ENCODE data around the gene USH2A.
"Not testable (repeated sequence)": the region's sequence is repeated elsewhere in the genome, so short reads cannot be mapped to it uniquely, and the experiment has no call there.

USH2A gene

GRCh38 chr1:216387782-216388181, 35.5 kb downstream of the USH2A start:
- no peak for DNase-seq

- no peak for DNase-seq
These were observed 43.8 kb downstream of the USH2A start for GRCh38 chr1:216379441-216379840.

DNA sequence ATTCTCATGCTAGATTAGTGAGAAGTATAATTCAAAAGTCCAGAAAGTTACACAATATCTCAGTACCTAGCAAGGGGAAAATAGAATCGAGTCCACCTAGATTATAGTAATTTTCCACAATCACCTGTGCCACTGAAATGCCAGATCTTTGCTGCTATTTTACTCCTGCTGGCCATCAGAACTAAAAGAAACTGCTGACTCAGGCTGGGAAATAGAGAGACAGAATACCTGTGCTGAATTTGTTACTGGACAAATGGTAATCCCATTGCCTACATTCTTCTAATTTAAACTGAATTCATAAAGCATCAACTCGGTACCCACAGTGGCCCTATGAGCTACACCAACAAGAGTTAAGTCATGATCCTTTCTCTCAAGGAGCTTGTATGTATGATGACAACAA, 55.0 kb downstream of the USH2A start:
- DNase-seq, result no peak

DNA sequence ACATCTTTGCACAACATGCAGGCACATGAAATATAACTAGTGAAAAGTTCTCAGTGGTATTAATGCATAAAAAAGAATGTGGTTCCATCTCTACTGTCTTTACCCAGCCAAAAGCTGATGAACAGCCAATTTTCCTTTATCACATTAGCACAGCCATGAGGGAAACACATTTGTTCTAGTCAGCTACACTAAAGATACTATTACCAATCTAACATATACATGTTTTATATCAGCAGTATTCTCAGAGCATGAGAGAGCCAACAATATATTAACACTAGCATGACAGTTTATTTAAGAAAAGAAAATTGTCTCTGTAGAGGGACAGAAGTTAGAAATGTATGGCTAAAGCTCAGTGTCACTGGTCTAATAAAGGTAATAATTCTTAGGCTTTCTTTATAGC, 56.3 kb downstream of the USH2A start:
- DNase-seq, result no peak

- no peak for DNase-seq
These were observed 66.3 kb downstream of the USH2A start for GRCh38 chr1:216356945-216357344.

DNA sequence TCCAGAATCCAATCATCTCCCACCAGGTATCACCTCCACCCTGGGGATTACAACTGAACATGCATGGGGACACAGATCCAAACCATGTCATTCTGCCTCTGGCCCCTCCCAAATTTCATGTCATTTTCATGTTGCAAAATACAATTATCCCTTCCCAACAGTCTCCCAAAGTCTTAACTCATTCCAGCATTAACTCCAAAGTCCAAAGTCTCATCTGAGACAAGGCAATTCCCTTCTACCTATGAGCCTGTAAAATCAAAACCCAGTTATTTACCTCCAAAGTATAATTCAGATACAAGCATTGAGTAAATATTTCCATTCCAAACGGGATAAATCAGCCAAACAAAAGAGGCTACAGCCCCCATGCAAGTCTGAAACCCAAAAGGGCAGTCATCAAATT, 73.1 kb downstream of the USH2A start:
- no peak for DNase-seq

GRCh38 chr1:216346526-216346925, 76.7 kb downstream of the USH2A start:
- DNase-seq, result no peak

DNA sequence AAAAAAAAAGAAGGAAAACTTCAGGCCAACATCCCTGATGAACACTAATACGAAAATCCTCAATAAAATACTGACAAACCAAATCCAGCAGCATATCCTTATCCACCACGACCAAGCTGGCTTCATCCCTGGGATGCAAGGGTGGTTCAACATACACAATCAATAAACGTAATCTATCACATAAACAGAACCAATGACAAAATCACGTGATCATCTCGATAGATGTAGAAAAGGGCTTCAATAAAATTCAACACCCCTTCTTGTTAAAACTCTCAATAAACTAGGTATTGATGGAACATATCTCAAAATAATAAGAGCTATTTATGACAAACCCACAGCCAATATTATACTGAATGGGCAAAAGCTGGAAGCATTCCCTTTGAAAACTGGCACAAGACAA, 82.7 kb downstream of the USH2A start:
- DNase-seq, result not testable (repeated sequence)

- no peak for DNase-seq
These were observed 90.8 kb downstream of the USH2A start for GRCh38 chr1:216332462-216332861.

GRCh38 chr1:216332003-216332402, 91.2 kb downstream of the USH2A start:
- DNase-seq, result no peak

DNA sequence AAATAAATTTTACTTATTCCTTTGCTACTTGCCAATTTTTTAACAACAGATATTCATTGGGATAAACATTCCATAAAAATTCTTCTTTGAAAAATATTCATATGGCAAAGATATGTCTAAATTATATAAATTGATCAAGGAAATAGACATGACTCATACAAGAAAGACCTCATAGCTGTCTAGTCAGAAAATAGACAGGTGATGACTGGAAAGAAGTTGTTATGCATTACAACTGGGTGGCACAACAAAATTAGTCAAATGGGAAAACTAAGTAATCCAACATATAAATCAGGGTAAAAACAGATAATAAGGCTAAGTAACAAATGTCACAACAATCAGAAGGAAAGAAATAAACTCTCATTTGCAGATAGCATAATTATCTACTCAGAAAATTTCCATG, 92.0 kb downstream of the USH2A start:
- DNase-seq, result no peak

DNA sequence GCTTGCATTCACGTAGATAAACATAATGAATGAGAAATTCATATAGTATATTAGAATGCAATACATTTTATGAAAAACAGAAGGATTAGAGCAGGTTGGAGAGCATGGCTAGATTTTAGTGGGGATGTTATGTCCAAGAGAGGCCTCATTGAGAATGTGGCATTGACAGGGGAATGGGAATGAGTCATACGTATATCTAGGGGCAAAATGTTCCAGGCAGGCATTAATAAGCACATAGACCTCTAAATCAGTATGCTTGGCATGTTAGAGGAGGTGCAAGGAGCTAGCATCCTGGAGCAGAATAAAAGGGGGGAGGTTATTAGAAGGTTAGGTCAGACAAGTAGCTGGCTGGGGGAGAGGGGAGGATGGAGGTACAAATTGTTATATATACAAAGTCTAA, 93.0 kb downstream of the USH2A start:
- DNase-seq, result no peak

- DNase-seq, result no peak
These were observed 97.3 kb downstream of the USH2A start for GRCh38 chr1:216325946-216326345.

GRCh38 chr1:216325336-216325735, 97.9 kb downstream of the USH2A start:
- DNase-seq, result no peak

DNA sequence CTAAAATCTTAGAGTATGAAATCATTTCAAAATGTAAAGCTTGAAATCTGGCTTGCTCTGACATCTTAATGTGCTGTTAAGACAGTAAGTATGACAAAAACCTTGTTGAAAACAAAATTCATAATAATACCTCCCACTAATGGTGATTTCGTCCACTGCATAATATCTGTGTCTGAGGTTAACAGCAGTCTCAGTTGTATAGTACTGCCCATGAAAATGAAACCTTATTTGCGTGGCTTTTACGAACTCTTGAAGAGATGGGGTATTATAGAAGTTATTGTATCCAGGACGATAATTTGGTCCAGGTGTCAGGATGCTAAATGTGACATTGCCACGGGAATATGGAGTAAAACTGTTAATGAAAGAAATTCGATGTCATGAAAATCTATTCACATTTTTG, 99.9 kb downstream of the USH2A start:
- DNase-seq, result no peak

GRCh38 chr1:216314379-216315095, 108.7 kb downstream of the USH2A start:
- no peak for DNase-seq

DNA sequence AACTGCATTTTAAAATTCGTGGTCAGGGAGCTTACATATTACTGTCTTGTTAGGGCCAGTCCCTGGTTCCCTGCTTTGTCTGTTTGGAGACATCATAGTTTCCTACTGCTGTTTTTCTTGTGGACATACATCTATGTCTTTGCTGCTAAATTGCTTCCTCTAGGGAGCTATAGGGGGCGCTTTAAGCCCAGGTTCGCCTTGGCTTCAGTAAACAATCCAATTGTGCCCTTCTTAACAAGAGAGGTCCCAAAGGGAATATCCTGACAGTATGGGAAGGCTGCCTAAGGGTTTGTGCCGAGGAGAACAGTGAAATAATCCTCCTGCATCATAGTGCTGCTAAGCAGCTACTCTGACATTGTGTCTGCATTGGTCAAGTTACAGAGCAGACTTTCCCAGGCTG, 112.5 kb downstream of the USH2A start:
- no peak for DNase-seq

DNA sequence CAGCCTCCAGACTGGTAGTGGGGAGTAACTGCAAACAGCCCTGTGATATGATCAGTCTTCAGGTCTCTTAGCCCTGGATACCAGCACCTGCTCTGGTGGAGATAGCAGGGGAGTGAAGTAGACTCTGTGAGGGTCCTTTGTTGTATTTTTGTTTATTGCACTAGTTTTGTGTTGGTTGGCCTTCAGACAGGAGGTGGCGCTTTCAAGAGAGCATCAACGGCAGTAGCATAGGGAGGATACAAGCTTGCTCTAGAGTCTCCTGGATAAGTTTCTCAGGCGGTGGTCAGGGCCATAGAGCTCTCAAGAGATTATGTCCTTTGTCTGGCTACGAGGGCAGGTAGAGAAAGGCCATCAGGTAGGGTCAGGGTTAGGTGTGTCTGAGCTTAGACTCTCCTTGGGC, 116.4 kb downstream of the USH2A start:
- no peak for DNase-seq

DNA sequence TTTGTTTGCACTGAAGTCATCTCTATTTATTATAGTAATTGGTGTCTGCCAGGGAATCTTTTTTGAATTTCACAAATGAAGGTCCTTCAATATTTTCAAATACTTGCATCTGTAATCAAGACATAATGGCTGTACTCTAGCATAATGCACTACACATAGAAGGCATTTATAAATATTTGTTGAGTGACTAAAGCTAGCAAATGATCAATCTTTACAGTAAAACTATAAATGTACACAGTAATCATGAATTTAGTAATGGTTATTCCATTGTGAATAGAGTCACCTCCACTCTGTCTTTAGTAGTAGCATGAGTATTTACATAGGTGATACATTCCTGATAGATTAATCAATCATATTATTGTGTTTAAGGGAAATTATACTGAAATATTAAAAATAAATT, 119.6 kb downstream of the USH2A start:
- DNase-seq, result no peak

DNA sequence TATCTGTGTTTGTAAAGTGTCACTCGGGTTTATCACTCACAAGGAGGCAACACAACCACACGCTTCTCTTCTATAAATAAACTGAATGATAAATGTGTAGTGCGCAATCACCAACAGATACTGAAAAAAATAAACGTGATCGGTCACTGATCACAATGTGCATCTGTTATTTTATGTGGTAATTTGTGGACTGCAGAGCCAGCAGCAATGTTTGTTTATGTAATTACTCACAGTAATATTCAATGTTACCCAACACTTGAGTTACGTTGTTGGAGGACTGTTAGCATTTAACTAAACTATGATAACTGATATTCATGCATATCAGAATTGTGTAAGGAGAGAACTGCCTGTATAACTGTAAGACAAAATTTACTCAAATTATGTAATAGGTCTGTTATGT, 129.6 kb downstream of the USH2A start:
- no peak for DNase-seq

DNA sequence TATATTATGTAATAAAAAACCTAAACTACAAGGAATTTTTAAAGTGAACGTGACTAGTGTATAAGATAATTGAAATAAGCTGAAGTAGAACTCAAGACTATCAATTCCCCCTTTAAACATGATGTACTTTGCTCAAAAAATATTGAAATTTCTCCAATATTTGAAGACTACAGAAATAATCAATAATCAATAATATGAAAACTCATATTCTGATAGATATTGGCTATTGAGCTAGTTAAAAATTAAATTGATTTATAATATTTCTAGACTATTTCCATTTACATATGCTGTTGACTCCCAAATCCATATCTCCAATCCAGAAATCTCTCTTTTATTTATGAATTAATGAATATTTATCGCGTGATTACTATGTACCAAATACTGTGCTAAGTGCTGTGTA, 133.2 kb downstream of the USH2A start:
- DNase-seq, result no peak

DNA sequence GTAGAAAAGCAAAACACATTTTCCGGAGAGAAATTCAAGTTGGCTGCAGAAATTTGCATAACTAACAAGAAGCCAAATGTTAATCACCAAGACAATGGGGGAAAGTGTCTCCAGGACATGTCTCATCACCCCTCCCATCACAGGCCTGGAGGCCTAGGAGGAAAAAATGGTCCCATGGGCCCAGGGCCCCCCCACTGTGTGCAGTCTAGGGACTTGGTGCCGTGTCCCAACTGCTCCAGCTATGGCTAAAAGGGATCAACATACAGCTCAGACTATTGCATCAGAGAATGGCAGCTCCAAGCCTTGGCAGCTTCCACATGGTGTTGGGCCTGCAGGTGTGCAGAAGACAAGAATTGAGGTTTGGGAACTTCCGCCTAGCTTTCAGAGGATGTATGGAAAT, 138.2 kb downstream of the USH2A start:
- no peak for DNase-seq

DNA sequence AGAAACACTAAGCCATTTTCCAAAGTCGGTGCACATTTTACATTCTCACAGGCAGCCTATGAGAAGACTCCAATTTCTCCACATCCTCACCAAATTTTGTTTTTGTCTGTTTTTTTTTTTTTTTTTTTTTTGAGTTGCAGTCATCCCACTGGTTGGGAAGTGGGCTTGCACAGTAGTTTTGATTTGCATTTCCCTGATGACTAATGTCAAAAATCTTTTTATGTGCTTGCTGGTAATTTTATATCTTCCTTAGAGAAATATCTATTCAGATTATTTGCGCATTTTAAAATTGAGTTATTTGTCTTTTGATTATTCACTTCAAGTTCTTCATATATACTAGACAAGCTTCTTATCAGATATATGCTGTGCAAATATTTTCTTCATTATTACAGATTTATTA, 141.5 kb downstream of the USH2A start:
- no peak for DNase-seq

DNA sequence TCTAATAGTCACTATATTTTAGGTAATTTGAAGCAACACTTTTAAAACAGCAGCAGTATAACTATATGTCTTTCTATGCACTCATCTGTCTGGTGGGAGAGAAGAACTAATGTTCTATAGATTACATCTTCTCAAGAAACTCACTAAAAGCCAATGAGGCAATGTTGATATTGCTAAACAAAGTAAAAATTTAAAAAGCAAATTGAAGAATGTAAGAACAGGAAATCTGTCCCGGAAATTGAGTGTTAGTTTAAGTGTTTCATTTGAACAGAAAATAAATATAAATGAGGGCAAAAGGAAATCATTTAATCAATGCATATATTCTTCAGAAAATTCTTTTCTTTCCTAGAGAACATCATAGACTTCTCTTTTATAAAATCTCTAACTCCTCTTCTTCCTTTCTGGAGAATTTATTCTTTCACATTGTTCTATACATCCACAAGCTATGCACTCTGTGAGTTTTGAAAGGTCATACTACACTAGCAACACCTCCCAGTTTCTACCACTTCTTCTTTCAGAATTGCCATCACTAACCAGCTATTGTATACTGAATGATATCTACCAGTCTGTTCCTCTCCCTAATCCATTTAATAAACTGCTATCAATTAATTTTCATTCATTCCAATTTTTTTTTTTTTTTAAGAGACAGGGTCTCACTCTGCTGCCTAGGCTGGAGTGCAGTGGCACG, 153.0 kb downstream of the USH2A start:
- DNase-seq, result no peak

DNA sequence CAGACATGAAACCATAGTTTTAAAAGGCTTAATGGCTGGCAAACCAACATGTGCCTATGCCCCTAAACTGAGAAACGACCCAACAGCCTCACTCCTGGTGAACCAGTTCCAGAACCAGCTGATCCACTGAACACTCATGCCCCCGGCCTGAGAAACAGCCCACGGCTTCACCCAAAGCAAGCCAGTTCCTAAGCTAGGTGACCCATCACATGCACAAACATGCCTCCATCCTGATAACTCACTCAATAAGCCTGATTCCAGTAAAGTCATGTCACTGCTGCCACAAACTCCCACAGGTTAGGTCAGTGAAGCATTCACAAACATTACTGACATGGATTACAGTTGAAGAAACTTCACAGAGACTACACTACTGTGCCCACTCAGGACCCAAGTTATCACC, 161.6 kb downstream of the USH2A start:
- DNase-seq, result no peak

Measured in CD4-positive, alpha-beta T cell treated with Interleukin-17A for 4 hours (primary cell).